Fibroblast of lung (primary cell): Measurements from ENCODE around the gene TNNT3.

Experiments used
- EZH2 ChIP-seq: IDR thresholded peaks from 2 replicates; pipeline ENCODE4 v1.5.1; 2012; ENCODE audit warnings: low read length, control low read depth, mild to moderate bottlenecking; ENCODE audit errors: missing control alignments
- TF ChIP-seq, protein P1 (sequence below), 2 donors: IDR thresholded peaks in 1 of 2; conservative IDR thresholded peaks in 1 of 2; 1 replicate in 1 of 2; 2 replicates in 1 of 2; pipeline ENCODE4 v1.5.1; 2011 to 2012; ENCODE audit warnings: low read length in 2 of 2, control low read depth in 1 of 2, inconsistent platforms in 1 of 2, low read depth in 1 of 2, mild to moderate bottlenecking in 1 of 2

DNA sequence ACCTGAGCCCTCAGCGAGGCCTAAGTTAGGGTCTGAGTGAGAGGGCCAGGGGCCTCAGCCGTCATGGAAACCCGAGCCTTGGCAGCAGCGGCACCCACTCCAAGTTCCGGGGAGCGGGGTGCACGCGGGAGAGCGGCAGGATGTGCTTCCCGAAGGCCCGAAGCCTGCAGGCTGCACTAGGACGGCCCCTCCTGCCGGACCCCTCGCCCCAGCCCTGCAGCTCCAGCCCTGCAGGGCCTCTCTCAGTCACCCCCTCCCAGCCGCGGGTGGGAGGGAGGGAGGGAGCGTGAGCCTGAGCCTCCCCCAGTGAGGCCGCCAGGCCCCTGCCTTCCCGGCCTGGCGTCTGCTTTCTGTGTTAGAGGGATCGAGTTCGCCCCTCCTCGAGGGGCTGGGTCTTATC is 50.3 kb downstream of the TNNT3 start:
- TF ChIP-seq, protein P1, sequence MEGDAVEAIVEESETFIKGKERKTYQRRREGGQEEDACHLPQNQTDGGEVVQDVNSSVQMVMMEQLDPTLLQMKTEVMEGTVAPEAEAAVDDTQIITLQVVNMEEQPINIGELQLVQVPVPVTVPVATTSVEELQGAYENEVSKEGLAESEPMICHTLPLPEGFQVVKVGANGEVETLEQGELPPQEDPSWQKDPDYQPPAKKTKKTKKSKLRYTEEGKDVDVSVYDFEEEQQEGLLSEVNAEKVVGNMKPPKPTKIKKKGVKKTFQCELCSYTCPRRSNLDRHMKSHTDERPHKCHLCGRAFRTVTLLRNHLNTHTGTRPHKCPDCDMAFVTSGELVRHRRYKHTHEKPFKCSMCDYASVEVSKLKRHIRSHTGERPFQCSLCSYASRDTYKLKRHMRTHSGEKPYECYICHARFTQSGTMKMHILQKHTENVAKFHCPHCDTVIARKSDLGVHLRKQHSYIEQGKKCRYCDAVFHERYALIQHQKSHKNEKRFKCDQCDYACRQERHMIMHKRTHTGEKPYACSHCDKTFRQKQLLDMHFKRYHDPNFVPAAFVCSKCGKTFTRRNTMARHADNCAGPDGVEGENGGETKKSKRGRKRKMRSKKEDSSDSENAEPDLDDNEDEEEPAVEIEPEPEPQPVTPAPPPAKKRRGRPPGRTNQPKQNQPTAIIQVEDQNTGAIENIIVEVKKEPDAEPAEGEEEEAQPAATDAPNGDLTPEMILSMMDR (conservative IDR thresholded peaks at IDR 0.05 in 1 of 2, IDR thresholded peaks at IDR 0.05 in 1 of 2; ENCODE audit: low read depth in 1 of 2, low read length in 2 of 2), result no peak
- no peak for TF ChIP-seq EZH2
